Measurements from ENCODE around the gene AKNA.
A peak's percentile ranks its signal among the peaks of the same experiment; 100 is the strongest.

Gene AKNA

DNA sequence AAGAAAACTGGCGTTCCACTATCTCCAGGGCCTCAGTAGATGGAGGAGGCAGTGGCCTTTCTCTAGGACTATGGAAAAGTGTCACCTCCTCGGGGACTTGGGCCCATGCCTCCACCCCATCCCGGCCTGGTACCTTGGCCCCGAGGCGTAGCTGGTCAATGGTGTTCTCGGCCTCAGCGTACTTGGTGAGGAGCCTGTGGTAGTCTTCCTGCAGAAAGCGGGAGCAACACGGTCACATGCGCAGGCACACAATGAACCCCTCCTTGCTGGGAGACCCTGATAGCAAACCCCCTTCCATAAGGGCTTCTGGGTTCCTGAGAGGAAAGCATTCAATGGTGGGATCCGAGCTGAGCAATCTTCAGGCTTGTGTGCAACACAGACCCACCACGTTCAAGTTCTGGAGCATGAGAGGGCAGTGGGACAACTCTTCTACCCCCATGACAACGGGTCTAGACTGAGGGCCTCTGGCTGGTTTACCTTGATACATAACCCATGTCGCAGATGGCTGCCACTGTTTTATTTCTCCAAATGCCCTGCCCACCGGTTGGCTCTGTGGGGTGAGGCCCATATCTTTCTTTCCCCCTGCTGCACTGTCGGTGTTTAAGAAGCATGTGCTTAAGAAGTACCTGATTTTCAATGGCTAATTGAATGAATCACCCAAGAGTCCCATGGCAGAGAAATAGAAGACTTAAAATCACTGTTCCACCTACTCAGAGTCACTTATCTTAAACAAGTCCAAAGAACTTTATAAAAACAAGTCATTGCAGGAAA, 13.6 kb downstream of the AKNA start:
- no peak for DNase-seq

DNA sequence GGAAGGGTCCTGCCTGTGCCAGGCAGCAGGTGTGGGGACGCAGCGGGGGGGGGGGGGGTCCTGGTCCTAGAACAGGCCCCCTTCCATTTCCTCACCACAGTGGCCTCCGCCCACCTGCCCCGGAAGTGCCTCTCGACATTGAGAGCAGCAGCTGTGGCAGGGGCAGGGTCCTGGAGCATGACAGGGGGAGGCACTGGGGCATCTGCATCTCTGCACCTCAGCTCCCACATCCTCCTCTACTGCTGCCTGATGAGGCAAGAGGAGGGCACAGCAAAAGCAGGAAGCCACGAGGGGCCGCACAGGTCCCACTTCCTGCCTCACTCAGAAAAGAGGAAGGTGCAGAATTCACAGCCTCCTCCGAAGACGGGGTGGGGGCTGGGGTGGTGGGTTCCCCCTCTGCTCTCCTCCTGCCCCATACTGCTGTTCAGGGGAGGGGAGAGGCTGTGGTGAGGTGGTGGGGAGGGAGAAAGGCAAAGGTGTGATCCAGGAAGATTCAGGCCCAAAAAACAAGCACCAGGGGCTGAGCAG, 14.8 kb downstream of the AKNA start:
- peak in 1 of 2 experiments; percentile 75 for DNase-seq

DNA sequence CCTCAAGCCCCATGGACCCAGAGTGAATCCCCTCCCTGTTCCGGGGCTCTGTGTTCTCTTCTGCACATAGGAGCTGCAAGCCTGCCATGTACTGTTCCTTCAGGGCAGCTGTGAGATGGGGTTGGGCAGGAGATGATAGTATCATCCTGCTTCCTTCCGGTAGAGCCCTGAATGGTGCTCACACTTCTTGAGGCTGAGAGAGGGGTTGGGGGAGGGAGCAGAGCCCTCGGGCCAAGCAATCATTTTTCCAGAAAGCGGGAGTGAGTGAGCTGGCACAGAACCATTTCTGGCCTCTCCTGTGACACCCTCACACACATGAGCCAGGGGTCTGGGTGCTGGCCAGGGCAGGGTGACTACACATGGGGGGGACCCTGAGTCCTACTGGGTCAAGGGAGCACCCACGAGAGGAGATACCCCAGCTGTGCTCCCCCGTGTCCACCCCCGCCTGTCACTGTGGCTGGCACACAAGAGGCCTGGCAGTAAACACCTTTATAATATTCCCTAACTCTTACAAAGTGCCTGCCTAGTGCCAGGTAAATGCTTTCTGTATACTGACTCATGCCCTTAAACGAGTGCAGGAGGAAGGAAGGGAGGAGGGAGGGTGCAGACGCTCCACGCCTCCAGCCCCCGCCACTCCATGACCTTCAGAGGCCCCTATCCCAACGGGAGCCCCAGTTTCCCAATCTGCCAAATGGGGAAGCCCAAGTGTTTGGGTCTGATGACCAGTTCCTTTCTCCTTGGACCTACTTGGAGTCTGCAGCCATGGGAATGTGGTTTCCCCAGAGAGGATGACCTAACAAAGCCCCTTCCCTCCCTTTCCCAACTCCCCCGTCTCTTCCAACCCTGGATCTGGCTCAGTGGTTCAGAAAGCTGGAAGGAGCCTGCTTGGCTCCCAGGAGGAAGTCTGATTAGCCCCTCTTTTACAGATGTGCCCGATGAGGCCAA, 15.5 kb downstream of the AKNA start:
- peak in 1 of 2 experiments; percentile 20 for DNase-seq

DNA sequence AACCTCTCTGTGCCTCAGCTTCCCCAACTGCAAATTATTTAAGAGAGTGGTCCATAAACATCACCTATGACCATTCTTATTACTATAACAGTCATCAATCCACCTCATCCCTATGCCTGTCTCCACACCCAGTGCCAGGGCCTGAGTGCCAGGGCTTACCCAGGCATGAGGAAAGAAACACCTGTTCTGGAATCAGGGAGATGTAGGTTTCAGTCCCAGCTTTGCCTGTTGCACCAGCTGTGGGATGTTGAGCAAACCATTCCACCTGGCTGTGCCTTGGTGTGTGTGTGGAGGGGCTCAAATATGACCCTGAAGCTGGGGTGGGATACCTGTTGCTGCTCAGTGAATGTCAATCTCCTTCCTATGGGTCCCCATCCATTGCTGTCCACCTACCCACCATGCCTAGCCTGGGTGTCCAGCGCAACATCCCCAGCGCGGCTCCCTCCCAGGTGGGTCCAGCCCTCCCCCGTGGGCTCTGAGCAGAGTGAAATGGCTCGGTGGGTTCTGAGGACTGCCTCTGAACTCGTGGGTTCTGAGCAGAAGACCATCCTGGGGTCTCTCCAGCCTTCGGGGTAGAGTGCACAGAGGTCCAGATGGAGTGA, 16.3 kb downstream of the AKNA start:
- peak in 1 of 2 experiments; percentile 40 for DNase-seq

DNA sequence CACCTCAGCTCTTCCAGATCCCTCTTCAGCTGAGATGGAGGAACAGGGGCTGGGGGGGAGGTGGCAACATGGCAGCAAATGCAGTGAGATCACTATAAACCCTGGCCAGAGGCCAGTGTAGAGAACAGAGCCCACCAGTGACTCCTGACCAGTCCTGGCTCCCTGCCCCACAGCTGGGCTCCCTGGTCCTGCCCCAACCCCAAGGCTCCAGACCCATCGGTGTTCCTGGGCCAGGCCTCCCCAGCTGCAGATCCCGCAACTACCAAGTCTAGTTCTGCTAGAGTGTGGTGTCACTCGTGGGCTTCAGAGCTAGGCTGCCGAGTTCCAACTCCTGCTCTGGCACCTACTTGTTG, 16.8 kb downstream of the AKNA start:
- DNase-seq, result no peak

DNA sequence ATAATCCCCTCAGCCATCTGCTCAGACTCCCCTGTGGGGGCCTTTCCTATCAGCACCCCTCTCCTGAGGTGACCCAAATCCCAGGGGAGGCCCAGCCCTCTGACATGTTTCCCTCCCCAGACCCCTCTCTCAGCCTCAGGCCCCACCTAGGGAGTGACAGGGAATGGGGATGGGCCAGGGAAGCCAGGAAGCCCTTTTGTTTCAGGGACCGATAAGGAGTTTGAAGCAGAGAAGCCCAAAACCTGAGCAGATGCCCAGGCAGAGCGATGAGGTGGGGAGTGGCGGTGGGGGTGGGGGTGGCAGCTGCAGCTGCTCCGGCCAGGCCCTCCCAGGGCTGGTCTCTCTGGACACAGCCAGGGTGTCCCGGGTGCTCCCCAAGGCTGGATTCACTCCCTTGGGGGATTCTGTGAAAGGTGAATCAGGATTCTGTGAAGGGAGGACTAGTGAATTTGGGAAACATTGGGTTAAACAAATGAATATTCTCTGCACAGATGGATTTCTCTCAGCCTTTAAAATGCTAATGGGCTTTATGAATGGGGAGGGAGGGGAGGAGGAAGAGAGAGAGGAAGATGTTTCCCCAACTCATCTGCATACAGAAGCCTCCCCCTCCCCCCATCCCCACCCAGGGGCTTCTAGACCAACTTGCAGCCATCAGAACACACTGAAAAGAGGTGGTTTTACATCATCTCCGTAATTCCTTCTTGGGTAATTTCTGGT, 17.4 kb downstream of the AKNA start:
- DNase-seq, result peak; percentile 100

DNA sequence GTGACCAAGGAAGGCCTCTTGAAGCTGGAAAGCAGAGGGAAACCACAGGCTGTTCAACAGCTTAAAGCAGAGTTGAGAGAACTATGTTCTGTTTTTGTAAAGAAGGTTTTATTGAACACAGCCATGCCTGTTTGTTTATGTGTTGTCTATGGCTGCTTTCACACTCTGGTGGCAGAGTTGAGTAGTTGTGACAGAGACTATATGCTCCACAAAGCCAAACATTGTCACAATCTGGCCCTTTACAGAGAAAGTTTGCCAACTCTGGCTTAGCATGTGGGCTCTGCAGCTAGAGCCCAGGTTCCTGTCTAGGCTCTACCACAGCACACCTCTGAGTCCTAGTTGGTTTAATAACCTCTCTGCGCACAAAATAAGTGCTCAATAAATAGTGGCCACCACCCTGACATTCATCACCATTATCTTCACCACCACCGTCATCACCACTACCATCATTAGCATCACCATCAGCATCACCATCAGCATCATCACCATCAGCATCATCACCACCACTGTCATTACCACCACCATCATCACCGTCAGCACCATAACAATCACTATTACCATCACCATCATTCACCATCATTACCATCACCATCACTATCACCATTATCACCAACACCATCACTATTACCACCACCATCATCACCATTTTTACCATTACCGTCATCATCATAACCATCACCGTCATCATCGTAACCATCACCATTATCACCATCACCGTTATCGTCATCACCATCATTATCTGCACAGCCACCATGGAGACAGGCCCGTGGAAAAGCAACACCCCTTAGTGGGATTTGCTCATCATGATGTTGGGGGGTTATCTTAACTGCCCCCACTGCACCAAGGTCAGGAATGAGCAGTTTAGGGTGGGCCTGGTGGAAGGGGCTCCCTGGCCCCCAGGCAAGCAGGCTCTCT, 18.3 kb downstream of the AKNA start:
- peak; percentile 28 to 31 for DNase-seq

DNA sequence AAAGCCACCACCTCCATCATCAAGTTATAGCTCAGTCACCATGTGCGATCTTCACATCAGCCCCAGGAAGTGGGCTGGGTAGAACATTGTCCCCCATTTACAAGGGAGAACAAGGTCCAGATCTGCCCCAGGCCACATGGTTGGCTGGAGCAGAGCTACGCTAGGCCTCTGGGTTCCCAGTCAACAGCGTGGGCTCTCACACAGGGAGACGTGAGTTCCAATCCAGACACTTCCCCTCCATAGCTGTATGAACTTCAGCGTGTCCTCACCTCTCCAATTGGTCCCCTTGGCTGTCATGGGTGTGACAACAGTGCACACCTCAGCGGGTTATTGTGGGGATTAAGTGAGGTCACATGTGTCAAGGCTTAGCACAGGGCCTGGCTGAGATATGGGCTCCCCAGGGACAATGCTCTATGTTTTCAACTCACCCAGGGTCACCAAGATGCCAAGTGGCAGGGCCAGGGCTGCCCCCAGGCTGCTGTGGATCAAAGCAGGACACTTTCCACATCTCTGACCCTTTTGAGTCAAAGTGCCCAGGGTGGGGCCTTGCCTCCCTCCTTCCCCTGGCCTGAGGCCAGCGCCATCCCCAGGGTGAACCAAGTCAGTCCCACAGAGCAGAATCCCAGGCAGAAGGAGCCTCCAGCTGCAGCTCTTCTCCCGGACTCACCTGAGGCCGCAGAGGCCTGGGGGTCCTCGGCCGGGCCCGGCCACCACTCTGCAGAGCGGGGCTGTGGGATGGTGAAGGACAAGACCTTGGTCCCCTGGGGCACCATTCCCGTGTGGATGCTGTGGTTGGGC, 19.8 kb downstream of the AKNA start:
- no peak for DNase-seq

DNA sequence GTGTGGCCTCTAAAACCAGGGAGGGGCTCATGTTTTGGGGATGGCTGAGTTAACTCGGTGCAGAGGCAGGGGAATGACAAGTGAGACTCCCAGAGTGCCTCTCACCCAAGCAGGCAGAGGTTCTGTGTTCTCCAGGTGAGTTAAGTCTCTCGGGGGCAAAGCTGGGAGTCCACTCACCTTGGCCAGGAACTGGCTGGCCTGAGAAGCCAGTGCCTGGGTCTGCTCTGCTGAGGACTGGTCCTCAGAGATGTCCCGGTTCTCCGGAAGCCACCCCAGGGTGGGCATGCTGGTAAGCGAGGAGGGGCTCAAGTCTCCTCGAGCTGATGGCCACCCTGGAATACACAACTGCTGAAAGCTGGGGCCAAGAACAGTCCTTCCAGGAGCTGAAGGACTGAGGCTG, 20.4 kb downstream of the AKNA start:
- no peak for DNase-seq

DNA sequence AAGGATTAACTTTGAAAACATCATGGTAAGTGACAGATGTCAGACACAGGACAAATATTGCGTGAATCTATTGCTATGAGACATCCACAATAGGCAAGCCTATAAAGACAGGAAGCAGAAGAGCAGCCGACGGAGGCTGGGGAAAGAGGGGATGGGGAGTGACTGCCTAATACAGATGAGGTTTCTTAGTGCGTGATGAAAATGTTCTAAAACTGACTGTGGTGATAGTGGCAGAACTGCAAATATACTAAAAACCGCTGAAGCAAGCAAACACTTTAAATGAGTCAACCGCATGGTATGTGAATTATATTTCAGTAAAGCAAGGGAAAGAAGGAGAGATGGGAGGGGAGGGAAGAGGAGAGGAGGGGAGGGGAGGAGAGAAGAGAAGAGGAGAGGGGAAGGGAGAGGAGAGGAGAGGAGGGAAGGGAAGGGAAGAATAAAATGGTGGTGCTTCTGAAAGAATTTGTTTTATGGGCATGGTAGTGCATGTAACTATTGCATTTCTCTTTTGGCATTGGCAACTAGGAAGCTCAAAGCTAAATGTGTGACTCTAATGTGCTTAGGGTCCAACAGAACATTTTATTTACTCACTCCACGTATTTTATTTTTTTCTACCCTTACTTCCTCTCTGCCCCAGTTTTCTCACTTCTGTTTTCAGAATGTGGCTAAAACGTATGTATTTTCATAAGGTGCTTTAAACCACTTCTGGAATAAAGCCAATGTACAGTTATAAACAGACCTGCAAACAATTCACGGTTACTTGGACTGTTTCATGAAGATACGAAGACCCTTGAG, 21.3 kb downstream of the AKNA start:
- peak in 1 of 2 experiments; percentile 38 for DNase-seq

DNA sequence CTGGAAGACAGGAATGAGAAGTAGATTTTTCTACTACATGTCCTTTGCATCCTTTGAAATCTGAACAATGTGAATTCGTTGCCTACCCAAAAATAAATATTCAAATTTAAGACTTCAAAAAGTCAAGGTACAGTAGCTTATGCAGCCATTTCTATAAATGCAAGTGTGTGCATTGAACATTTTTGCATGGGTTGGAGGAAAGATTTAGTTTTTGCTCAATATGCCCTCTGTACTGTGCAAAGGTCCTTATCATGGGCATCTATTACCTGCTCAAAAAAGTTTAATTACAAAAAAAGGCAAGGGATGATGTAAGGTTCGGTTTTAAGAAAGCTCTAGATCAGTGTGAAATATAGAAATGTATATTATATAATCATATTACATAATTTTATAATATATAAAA, 22.6 kb downstream of the AKNA start:
- DNase-seq, result no peak

DNA sequence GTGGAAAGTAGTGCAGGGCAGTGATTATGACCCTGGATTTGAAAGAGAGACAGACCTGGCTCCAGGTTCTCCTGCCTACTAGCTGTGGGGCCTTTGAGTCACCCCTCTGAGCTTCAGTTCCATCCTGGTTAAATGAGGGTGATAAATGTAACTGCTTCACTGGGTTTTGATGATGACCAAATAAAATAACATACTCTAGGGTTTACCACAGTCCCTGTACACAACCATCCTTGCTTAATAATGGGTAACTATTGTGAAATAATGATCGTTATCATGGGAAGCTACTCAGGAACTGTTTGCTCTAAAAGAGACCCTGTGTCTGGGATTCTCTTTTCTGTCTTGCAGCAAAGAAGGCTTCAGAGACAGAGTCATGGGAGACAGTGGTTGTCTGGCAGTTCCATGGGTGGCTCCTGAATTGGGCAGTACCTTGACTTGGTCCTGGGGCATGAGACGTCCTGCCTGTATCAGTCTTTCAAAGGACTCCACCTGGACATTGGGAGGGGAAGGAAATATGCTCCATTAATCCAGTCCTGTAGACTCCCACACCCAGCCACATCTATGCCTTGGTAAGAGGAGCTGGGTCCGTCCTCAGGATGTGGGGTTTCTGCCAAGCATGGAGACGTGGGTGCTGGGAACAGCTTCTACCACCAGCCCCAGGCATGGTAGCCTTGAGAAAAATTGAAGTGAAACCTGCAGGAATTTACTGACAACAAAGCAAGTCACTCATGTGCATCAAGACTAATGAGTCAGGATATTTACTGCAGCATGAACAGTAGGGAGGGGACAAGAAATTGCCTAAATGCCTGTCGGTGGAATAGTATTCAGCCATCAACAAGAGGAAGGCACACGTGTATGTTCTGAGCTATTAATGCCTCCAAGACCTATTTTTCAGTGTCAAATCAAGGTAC, 23.4 kb downstream of the AKNA start:
- DNase-seq, result no peak

DNA sequence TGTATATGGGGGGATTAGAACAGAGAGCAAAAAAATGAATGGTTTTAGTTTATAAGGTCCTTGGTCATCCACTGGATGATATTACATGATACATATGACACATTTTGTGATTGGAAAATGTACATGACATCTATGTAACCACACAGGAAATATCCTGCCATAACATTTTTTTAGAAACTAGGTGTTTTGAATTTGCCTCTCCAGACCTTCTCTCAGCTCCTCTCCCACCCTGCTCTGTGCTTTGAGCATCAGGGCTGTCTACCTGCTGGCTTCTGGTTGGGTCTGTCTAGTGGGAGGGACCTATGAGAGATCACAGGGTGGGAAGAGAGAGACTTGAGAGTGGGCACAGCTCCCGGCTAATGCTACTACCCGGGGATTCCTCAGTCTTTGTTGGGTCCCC, 24.4 kb downstream of the AKNA start:
- DNase-seq, result no peak

DNA sequence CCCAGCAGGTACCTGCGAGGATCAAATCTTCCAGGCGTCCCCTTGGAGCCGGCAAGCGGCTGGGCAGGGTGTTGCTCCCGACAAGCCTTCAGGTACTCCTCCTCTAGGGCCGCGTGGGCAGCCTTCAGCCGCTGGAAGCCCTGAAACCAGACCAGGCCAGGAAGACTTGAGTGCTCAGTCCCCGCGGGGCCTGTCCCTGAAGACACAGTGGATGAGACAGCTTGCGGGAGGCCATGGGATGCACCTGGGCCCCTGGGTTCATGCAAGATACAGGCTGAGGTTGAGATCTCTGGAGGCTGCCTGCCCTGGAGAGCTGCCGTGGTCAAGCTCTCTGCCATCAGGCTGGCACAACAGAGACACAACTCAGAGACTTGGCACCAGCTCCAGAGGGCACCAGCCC, 25.4 kb downstream of the AKNA start:
- no peak for DNase-seq

DNA sequence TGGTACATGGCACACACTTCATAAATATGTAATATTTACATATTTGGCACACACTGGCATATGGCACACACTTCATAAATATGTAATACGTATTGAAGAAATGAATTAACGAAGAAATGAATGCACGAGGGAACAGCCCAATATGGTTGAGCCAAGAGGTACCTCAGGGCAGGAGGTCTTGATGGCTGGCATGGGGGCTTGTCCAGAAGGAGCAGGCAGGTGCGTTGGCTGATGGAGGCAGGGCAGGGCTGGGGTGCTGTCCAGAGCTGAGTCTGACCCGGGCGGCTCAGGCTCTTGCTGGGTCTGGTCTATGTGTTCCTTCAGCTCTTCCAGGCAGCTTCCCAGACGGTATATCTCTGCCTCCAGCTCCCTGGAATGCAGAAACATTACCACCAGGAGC, 26.2 kb downstream of the AKNA start:
- DNase-seq, result no peak

DNA sequence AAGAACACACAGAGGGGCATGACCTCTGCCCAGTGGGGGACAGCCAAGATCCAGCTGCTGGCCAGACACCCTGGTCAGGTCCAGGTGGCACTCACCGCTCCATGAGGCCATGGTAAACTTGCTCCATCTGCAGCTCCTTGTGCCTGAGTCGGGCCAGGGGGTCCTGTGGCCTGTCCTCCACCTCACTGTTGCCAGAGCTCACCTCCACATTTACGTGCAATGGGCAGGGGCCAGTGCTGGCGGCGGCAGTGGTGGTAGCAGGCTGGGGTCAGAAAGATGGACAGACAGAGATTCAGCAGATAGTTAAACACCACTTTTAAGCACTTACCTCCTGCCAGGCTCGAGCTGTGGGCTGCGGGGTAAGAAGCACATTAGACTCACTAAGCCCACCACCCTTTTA, 28.0 kb downstream of the AKNA start:
- no peak for DNase-seq

DNA sequence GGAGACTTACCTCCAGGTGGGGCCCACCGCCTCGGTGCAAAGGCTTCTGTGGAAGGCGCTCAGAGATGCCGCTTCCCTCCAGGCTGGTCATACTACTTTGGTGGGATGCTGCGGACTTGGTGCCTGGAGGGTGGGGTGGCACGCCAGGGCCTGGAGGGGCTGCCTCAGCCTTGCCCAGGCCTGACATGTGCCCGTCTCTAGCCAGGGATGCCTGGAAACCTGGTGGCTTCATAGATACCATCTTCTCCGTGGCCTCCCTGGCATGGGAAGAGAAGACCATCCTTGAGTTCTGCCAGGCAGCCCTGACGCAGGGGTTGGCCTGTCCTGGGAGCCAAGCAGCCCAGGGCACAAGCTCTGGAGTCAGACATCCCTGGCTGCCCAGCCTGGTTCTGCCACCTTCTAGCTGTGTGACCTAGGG, 29.9 kb downstream of the AKNA start:
- DNase-seq, result no peak

DNA sequence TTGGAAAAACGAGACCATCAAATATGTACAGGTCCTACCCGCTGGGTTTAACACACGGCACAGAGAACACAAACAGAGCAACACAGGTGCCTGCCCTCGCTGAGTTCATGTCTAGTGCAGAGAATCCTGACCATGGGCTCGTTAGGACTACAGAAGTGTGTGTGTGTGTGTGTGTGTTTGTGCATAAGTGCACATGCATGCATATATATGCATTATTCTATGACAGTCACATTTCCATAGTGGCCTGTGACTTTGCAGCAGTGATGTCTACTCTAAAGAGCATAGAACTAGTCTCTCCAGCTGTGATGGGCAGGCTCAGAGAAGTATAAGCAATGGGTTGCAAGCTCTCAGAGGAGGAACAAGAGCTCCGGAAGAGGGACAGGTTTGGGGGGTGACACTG, 30.4 kb downstream of the AKNA start:
- no peak for DNase-seq

DNA sequence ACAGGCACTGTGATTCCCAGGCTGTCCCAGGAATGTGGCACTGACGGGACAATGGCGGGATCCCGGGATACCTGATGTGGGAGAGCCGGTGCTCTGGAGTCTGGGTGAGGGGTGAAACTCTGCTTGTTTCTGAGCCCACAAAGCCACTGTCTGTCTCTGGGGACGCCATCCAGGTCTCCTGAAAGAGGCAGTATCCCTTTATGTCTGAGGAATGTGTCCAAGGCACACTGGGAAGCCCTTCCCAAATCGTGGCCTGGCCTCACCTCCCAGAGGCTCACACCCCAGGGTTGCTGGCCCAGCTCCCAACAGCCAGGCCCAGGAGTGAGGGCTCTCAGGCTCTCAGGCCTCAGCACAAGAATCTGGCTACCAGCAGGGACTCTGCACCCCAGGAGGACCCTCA, 31.0 kb downstream of the AKNA start:
- DNase-seq, result no peak

All from NCI-H524 (cell line).